Left ventricle myocardium inferior (tissue), 1 donor: ENCODE results near the gene CAPN8. TPM values are rescaled to one million over a fixed set of nuclear protein-coding genes. Genes with fewer than 3 reads are reported as not detected.
A peak's percentile ranks its signal among the peaks of the same experiment; 100 is the strongest.

Source experiments
- DNase-seq: peaks from one replicate; pipeline ENCODE4 v3.0.0-alpha.2; 2020
- H3K27ac ChIP-seq: fragments of 200-600 bp; replicated peaks from 2 replicates; pipeline ENCODE4 v1.8.0; 2021
- H3K27me3 ChIP-seq: fragments of 200-600 bp; 2 replicates; pipeline ENCODE4 v1.8.0; 2021; ENCODE audit warnings: low read depth
- H3K36me3 ChIP-seq: fragments of 200-600 bp; 2 replicates; pipeline ENCODE4 v1.8.0; 2021
- H3K4me1 ChIP-seq: fragments of 200-600 bp; 2 replicates; pipeline ENCODE4 v1.8.0; 2021
- H3K4me3 ChIP-seq: fragments of 200-600 bp; 2 replicates; pipeline ENCODE4 v1.8.0; 2021; ENCODE audit warnings: mild to moderate bottlenecking, moderate library complexity
- H3K9me3 ChIP-seq: fragments of 200-600 bp; replicated peaks from 2 replicates; pipeline ENCODE4 v1.8.0; 2021
- intact Hi-C: fragments of 100-400 bp; cut with micrococcal nuclease; formaldehyde crosslinking; loops from one replicate; pipeline ENCODE4 v1.11.0; 2022
- total RNA-seq: library from RNA; stranded (reverse); fragmentation: NEBNext Ultra II Directional; extraction: Animal tissue kit (Norgen Biotek cat#: 25700); gene quantifications from one replicate; pipeline ENCODE4 v1.2.1, GENCODE V29; 2021
- TF ChIP-seq, protein P1 (sequence below): fragments of 200-600 bp; IDR thresholded peaks from 2 replicates; pipeline ENCODE4 v1.8.0; 2021; ENCODE audit warnings: antibody characterized with exemption, mild to moderate bottlenecking, borderline replicate concordance
- donor health status: DM: no; HTN: yes; CAD: no; lungs with severe emphysema.

CAPN8 gene
- total RNA-seq, 1 donor from 2014 or later, result not detected

GRCh38 chr1:223631956-223632355 is 33.5 kb downstream of the CAPN8 start:
- Histone ChIP-seq H3K4me1 (no peaks in the 10 kb centered on the region), H3K4me3 (no peak overlapping the region), H3K27ac (no peak overlapping the region), H3K36me3 (no peaks in the 10 kb centered on the region), H3K9me3 (no peaks in the 10 kb centered on the region), H3K27me3 (peaks cover 53% of the 10 kb centered on the region)
- intact Hi-C loops, result no loop called here
- no peak for DNase-seq
- TF ChIP-seq, protein P1, sequence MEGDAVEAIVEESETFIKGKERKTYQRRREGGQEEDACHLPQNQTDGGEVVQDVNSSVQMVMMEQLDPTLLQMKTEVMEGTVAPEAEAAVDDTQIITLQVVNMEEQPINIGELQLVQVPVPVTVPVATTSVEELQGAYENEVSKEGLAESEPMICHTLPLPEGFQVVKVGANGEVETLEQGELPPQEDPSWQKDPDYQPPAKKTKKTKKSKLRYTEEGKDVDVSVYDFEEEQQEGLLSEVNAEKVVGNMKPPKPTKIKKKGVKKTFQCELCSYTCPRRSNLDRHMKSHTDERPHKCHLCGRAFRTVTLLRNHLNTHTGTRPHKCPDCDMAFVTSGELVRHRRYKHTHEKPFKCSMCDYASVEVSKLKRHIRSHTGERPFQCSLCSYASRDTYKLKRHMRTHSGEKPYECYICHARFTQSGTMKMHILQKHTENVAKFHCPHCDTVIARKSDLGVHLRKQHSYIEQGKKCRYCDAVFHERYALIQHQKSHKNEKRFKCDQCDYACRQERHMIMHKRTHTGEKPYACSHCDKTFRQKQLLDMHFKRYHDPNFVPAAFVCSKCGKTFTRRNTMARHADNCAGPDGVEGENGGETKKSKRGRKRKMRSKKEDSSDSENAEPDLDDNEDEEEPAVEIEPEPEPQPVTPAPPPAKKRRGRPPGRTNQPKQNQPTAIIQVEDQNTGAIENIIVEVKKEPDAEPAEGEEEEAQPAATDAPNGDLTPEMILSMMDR, result no peak

DNA sequence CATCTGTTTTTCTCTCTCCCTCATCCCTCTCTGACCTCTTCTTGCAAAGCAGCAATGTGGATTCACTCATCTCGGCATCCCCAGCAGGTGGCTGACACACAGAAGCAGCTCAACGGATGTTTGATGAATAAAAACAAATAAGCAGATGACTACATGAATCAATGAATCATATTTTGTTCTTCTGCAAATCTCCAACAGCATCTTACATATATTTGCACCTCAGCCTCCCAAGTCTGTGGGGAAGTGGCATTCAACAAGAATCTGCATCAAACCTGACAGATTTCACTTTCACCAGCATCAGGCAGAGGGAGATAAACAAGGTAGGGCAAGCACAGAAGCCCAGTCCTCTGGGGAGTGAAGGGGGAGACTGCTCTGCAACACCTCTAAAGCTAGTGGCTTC is 34.0 kb downstream of the CAPN8 start:
- no peak for DNase-seq
- TF ChIP-seq, protein P1, result no peak
- Histone ChIP-seq H3K27me3 (peaks cover 51% of the 10 kb centered on the region), H3K4me1 (no peaks in the 10 kb centered on the region), H3K27ac (no peak overlapping the region), H3K4me3 (no peak overlapping the region), H3K9me3 (no peaks in the 10 kb centered on the region), H3K36me3 (no peaks in the 10 kb centered on the region)
- intact Hi-C loops, result no loop called here

DNA sequence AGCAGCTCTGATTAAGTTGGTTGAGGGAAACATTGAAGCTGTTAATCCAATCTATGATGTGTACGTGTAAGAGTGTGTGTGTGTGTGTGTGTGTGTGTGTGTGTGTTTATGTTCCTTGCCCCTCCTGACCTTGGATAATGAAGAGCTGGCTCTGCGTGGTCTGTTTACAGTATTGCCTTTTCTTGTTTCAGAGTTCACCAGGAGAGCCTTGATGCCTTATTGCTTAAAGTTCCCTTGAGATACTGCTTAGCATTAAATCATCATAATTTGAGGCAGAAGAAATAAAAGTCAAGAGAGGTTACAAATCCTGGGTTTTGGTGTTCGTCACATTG is 36.4 kb downstream of the CAPN8 start:
- intact Hi-C loops, result no loop called here
- H3K36me3 ChIP-seq, result no peaks in the 10 kb centered on the region
- no peaks in the 10 kb centered on the region for H3K9me3 ChIP-seq
- H3K4me1 ChIP-seq, result no peaks in the 10 kb centered on the region
- no peak for DNase-seq
- H3K4me3 ChIP-seq, result no peak overlapping the region
- TF ChIP-seq, protein P1, result no peak
- no peak overlapping the region for H3K27ac ChIP-seq
- H3K27me3 ChIP-seq, result peaks cover 44% of the 10 kb centered on the region

GRCh38 chr1:223628233-223629125 is 37.0 kb downstream of the CAPN8 start:
- Histone ChIP-seq H3K36me3 (no peaks in the 10 kb centered on the region), H3K27ac (no peak overlapping the region), H3K4me3 (no peak overlapping the region), H3K27me3 (peaks cover 39% of the 10 kb centered on the region), H3K9me3 (no peaks in the 10 kb centered on the region), H3K4me1 (no peaks in the 10 kb centered on the region)
- intact Hi-C loops, result no loop called here
- DNase-seq, result peak; percentile 35
- TF ChIP-seq, protein P1, result peak; percentile 65

DNA sequence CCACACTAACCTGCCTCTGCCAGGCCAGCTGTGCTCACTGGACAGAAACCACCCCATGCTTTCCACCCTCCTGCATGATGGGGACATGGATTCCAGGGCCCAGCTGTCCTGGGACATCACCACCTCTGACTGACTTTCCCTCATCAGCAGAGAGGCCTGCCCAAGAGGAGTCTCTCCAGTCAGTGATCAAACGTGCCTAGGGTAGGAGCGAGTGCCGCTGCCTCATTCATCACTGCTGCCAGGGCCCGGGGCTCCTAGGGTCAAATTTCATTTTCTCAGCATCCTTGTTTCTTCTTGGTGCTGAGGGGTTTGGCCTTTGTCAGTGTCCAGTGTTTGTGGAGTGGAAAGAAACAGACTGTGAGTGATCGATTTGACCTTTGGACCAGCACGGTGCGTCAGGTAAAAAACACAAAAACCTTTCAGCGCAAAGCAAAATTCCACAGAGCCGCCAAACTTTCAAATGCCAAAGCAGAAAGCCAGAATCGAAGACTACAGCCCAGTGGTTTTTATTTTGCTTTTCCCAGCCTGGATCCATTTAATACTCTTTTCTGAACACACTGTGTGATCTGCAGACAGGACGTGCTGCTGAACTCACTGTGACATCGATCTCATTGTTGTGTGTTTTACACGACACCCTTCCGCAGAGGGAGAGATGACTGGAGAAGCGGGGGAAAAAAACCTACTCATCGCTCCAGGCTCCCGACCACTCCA is 43.2 kb downstream of the CAPN8 start:
- DNase-seq, result no peak
- H3K4me3 ChIP-seq, result no peak overlapping the region
- H3K4me1 ChIP-seq, result no peaks in the 10 kb centered on the region
- no peaks in the 10 kb centered on the region for H3K27me3 ChIP-seq
- H3K36me3 ChIP-seq, result no peaks in the 10 kb centered on the region
- TF ChIP-seq, protein P1, result no peak
- intact Hi-C loops, result no loop called here
- H3K9me3 ChIP-seq, result no peaks in the 10 kb centered on the region
- no peak overlapping the region for H3K27ac ChIP-seq
